ENCODE results near the gene PLAC9.
"Not testable (repeated sequence)": the region's sequence is repeated elsewhere in the genome, so short reads cannot be mapped to it uniquely, and the experiment has no call there.

The PLAC9 gene

GRCh38 chr10:80132299-80133139 lies at the start of gene PLAC9:
Gene PLAC9, plus strand, starts transcription at chr10:80132730. Its CDS starts 33 bp downstream, at chr10:80132763.
- DNase-seq = no peak

- DNase-seq = no peak
These were observed 42.4 kb upstream of the PLAC9 start for GRCh38 chr10:80090121-80090520.

- no peak for DNase-seq
These were observed 38.3 kb upstream of the PLAC9 start for GRCh38 chr10:80094231-80094630.

- not testable (repeated sequence) for DNase-seq
These were observed 34.3 kb upstream of the PLAC9 start for GRCh38 chr10:80098272-80098671.

GRCh38 chr10:80099295-80099694 lies 33.2 kb upstream of the PLAC9 start:
- DNase-seq = not testable (repeated sequence)

- DNase-seq = no peak
These were observed 32.4 kb upstream of the PLAC9 start for GRCh38 chr10:80100116-80100515.

- DNase-seq = no peak
These were observed 31.5 kb upstream of the PLAC9 start for GRCh38 chr10:80100861-80101695.

- DNase-seq = no peak
These were observed 28.2 kb upstream of the PLAC9 start for GRCh38 chr10:80104066-80104926.

GRCh38 chr10:80108576-80109239 lies 23.8 kb upstream of the PLAC9 start:
- DNase-seq = no peak

- no peak for DNase-seq
These were observed 21.5 kb upstream of the PLAC9 start for GRCh38 chr10:80110986-80111385.

- no peak for DNase-seq
These were observed 13.9 kb upstream of the PLAC9 start for GRCh38 chr10:80118669-80119068.

GRCh38 chr10:80122110-80122710 lies 10.3 kb upstream of the PLAC9 start:
- no peak for DNase-seq

- DNase-seq = no peak
These were observed 9.8 kb upstream of the PLAC9 start for GRCh38 chr10:80122746-80123145.

- no peak for DNase-seq
These were observed 5.7 kb upstream of the PLAC9 start for GRCh38 chr10:80126876-80127275.

- no peak for DNase-seq
These were observed 1.0 kb upstream of the PLAC9 start for GRCh38 chr10:80131499-80131901.

GRCh38 chr10:80133206-80133605 lies 676 bp downstream of the PLAC9 start:
- no peak for DNase-seq

- not testable (repeated sequence) for DNase-seq
These were observed 1.2 kb downstream of the PLAC9 start for GRCh38 chr10:80133687-80134086.

- no peak for DNase-seq
These were observed 3.6 kb downstream of the PLAC9 start for GRCh38 chr10:80136134-80136571.

GRCh38 chr10:80137031-80137862 lies 4.7 kb downstream of the PLAC9 start:
- DNase-seq = no peak

GRCh38 chr10:80137920-80138319 lies 5.4 kb downstream of the PLAC9 start:
- DNase-seq = no peak

- no peak for DNase-seq
These were observed 6.7 kb downstream of the PLAC9 start for GRCh38 chr10:80139265-80139664.

All from NCI-H2227 treated with DMSO at 0.1 percent for 48 hours (cell line).